Brain microvascular endothelial cell (primary cell): ENCODE results near the gene CCDC141.

Experiments used
- DNase-seq: peaks from one replicate; pipeline ENCODE4 v3.0.0-alpha.2; 2020
- H3K27ac ChIP-seq: fragments of 250-450 bp; sonication (Bioruptor Pico); 2 replicates; pipeline ENCODE4 v1.5.1; 2020; ENCODE audit warnings: mild to moderate bottlenecking, moderate library complexity
- H3K27me3 ChIP-seq: fragments of 250-450 bp; sonication (Bioruptor Pico); replicated peaks from 2 replicates; pipeline ENCODE4 v1.5.1; 2020; ENCODE audit warnings: mild to moderate bottlenecking
- H3K36me3 ChIP-seq: fragments of 250-450 bp; sonication (Bioruptor Pico); replicated peaks from 2 replicates; pipeline ENCODE4 v1.5.1; 2020; ENCODE audit warnings: mild to moderate bottlenecking
- H3K4me3 ChIP-seq: 2 replicates; pipeline ENCODE4 v1.5.1; 2011; ENCODE audit warnings: low read depth, mild to moderate bottlenecking, control low read depth, low read length, moderate library complexity
- CTCF ChIP-seq: IDR thresholded peaks from 2 replicates; pipeline ENCODE4 v1.5.1; 2011; ENCODE audit warnings: low read depth, mild to moderate bottlenecking, moderate library complexity, low read length, control low read depth, inconsistent platforms; ENCODE audit errors: missing control alignments
- in situ Hi-C: cut with HindIII; loops from 2 replicates; pipeline ENCODE4 v1.10.0; 2017; ENCODE audit warnings: low sequenced_read_pairs, low pct_ligation_motif_present

The CCDC141 gene

GRCh38 chr2:178895872-178896271 is 154.1 kb downstream of the CCDC141 start:
- in situ Hi-C loops, result no loop called here

GRCh38 chr2:178895171-178895570 is 154.8 kb downstream of the CCDC141 start:
- Histone ChIP-seq H3K27ac (no peak overlapping the region), H3K27me3 (no peaks in the 10 kb centered on the region), H3K36me3 (no peaks in the 10 kb centered on the region), H3K4me3 (no peak overlapping the region)
- DNase-seq, result no peak
- in situ Hi-C loops, result no loop called here
- TF ChIP-seq CTCF, result no peak

More at GRCh38 chr2:178895872-178896271, 154.1 kb downstream of the CCDC141 start:
- Histone ChIP-seq H3K27ac (no peak overlapping the region), H3K36me3 (no peaks in the 10 kb centered on the region), H3K27me3 (no peaks in the 10 kb centered on the region), H3K4me3 (no peak overlapping the region)
- DNase-seq, result no peak
- TF ChIP-seq CTCF, result no peak

- in situ Hi-C loops, result no loop called here
- Histone ChIP-seq H3K27me3 (no peaks in the 10 kb centered on the region), H3K27ac (no peak overlapping the region), H3K36me3 (no peaks in the 10 kb centered on the region), H3K4me3 (no peak overlapping the region)
- TF ChIP-seq CTCF, result no peak
- no peak for DNase-seq
Measured at GRCh38 chr2:178892751-178893625, 156.9 kb downstream of the CCDC141 start.

GRCh38 chr2:178891959-178892485 is 157.9 kb downstream of the CCDC141 start:
- Histone ChIP-seq H3K27ac (no peak overlapping the region), H3K36me3 (no peaks in the 10 kb centered on the region), H3K27me3 (no peaks in the 10 kb centered on the region), H3K4me3 (no peak overlapping the region)
- DNase-seq, result no peak
- in situ Hi-C loops, result no loop called here
- no peak for TF ChIP-seq CTCF

- H3K27ac ChIP-seq, result no peak overlapping the region
- DNase-seq, result peak; percentile 84
- TF ChIP-seq CTCF, result peak; percentile 93
- in situ Hi-C loops, result no loop called here
- no peak overlapping the region for H3K4me3 ChIP-seq
- no peaks in the 10 kb centered on the region for H3K27me3 ChIP-seq
- H3K36me3 ChIP-seq, result no peaks in the 10 kb centered on the region
Measured at GRCh38 chr2:178891265-178891958, 158.5 kb downstream of the CCDC141 start.
